PC-3 (cell line): ENCODE measurements around the gene TRNP1. TPM values are rescaled to one million over a fixed set of nuclear protein-coding genes. Genes with fewer than 3 reads are reported as not detected.

Source experiments
- ATAC-seq: fragments of 200-7000 bp; cut with Tn5 transposase; 2 replicates; pipeline ENCODE4 v1.9.1; 2020; ENCODE audit warnings: mild to moderate bottlenecking, moderate library complexity
- BruUV-seq: library from RNA; stranded (reverse); fragments of 400-500 nt; replicated peaks from 2 replicates; lab custom pipeline; 2021; lab: Mats Ljungman, UMichigan
- CTCF ChIA-PET: fragments of 300-600 bp; sonication (Branson Sonifier 250); formaldehyde crosslinking; loops from one replicate; lab custom pipeline; 2022; ENCODE audit warnings: antibody characterized with exemption; lab: Charles Lee
- POLR2A ChIA-PET: fragments of 300-600 bp; sonication (Branson Sonifier 250); formaldehyde crosslinking; loops from one replicate; lab custom pipeline; 2022; ENCODE audit warnings: antibody characterized with exemption; ENCODE audit not compliant: unreplicated experiment; lab: Charles Lee
- DNase-seq: peaks from one replicate; pipeline ENCODE4 v3.0.0-alpha.2; 2015
- H2AFZ ChIP-seq: fragments of 300-600 bp; sonication (generic); 2 replicates; pipeline ENCODE4 v1.6.0; 2016; ENCODE audit warnings: antibody characterized with exemption, low read length
- H3F3A ChIP-seq: fragments of 300-600 bp; sonication (generic); one replicate; pipeline ENCODE4 v1.6.0; 2017; ENCODE audit warnings: antibody characterized with exemption, low read length, control low read depth, mild to moderate bottlenecking; ENCODE audit not compliant: unreplicated experiment
- H3K27ac ChIP-seq: fragments of 300-600 bp; sonication (generic); 2 replicates; pipeline ENCODE4 v1.5.1; 2016; ENCODE audit warnings: mild to moderate bottlenecking, low read length
- H3K27me3 ChIP-seq: fragments of 300-600 bp; sonication (generic); 2 replicates; pipeline ENCODE4 v1.6.1; 2016; ENCODE audit warnings: low read length, mixed read lengths
- H3K36me3 ChIP-seq: fragments of 300-600 bp; sonication (generic); 2 replicates; pipeline ENCODE4 v1.6.1; 2016; ENCODE audit warnings: low read depth, mixed run types, low read length, mixed read lengths
- H3K4me1 ChIP-seq: fragments of 300-600 bp; sonication (generic); 2 replicates; pipeline ENCODE4 v1.5.1; 2016; ENCODE audit warnings: low read length; ENCODE audit not compliant: insufficient read depth
- H3K4me2 ChIP-seq: fragments of 300-600 bp; sonication (generic); 2 replicates; pipeline ENCODE4 v1.6.0; 2016; ENCODE audit warnings: low read length
- H3K4me3 ChIP-seq: fragments of 300-600 bp; sonication (generic); 2 replicates; pipeline ENCODE4 v1.5.1; 2016; ENCODE audit warnings: mild to moderate bottlenecking, low read length, mixed read lengths
- H3K79me2 ChIP-seq: fragments of 300-600 bp; sonication (generic); 2 replicates; pipeline ENCODE4 v1.6.1; 2017; ENCODE audit warnings: low read length, mixed read lengths
- H3K9ac ChIP-seq: fragments of 300-600 bp; sonication (generic); 2 replicates; pipeline ENCODE4 v1.6.0; 2016; ENCODE audit warnings: mild to moderate bottlenecking, low read length
- H3K9me2 ChIP-seq: fragments of 300-600 bp; sonication (generic); replicated peaks from 2 replicates; pipeline ENCODE4 v1.6.1; 2016; ENCODE audit warnings: mixed run types, low read length, mixed read lengths
- H3K9me3 ChIP-seq: fragments of 300-600 bp; sonication (generic); 2 replicates; pipeline ENCODE4 v1.6.1; 2016; ENCODE audit warnings: low read length, mixed read lengths
- H4K20me1 ChIP-seq: fragments of 300-600 bp; sonication (generic); 2 replicates; pipeline ENCODE4 v1.6.1; 2016; ENCODE audit warnings: low read length, mixed read lengths
- EZH2 ChIP-seq: fragments of 300-600 bp; sonication (generic); IDR thresholded peaks from one replicate; pipeline ENCODE4 v1.6.1; 2017; ENCODE audit warnings: antibody characterized with exemption, mild to moderate bottlenecking, low read length; ENCODE audit not compliant: unreplicated experiment
- EZH2phosphoT487 ChIP-seq: fragments of 300-600 bp; sonication (generic); IDR thresholded peaks from 2 replicates; pipeline ENCODE4 v1.6.1; 2018; ENCODE audit warnings: mild to moderate bottlenecking, antibody characterized with exemption, low read length, borderline replicate concordance
- intact Hi-C: fragments of 100-400 bp; cut with micrococcal nuclease; formaldehyde crosslinking; loops from 2 replicates; pipeline ENCODE4 v1.9.0; 2023
- total RNA-seq: library from RNA; depleted of rRNA; stranded (reverse); fragments of >200 nt; gene quantifications from 2 replicates; pipeline ENCODE4 v1.2.3, GENCODE V29; 2014
- TF ChIP-seq, protein P1 (sequence below): fragments of 300-600 bp; sonication (generic); conservative IDR thresholded peaks from 2 replicates; pipeline ENCODE4 v1.5.1; 2017; ENCODE audit warnings: antibody characterized with exemption, low read depth, mild to moderate bottlenecking, low read length

The TRNP1 gene
- total RNA-seq, 1 experiment from 2014 or later, result 108 TPM

DNA sequence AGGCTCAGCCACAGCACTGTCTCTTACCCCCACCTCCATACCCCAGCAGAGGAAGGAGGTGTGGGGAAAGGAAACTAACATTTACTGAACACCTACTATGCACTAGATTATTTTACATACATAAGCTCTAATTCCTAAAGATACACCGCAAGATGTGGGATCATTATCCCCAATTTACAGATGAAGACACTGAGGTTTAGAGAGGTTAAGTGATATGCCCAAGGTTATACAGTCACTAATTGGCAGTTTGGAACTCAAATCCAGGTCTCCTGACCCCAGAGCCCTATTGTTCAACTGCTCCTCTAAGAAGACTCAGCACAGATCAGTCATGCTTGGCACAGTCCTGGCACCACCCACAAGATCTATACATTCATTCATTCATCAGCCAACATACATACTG, 22.9 kb downstream of the TRNP1 start:
- Histone ChIP-seq H3K9me3 (no peaks in the 10 kb centered on the region), H3K9me2 (no peaks in the 10 kb centered on the region), H3F3A (no peaks in the 10 kb centered on the region), H3K36me3 (no peaks in the 10 kb centered on the region), H3K9ac (no peak overlapping the region), H3K27me3 (no peaks in the 10 kb centered on the region), H3K79me2 (peaks cover 9% of the 10 kb centered on the region; the same call in 1 of the 2 replicates), H2AFZ (no peak overlapping the region), H3K4me1 (peaks cover 10% of the 10 kb centered on the region), H3K4me2 (no peak overlapping the region), H3K27ac (no peak overlapping the region), H3K4me3 (no peak overlapping the region), H4K20me1 (no peaks in the 10 kb centered on the region)
- ATAC-seq, result no peak
- intact Hi-C loops, result no loop called here
- POLR2A ChIA-PET, result no interaction called here
- DNase-seq, result no peak
- no TSS peak for BruUV-seq
- CTCF ChIA-PET, result no interaction called here
- no peak for TF ChIP-seq EZH2
- TF ChIP-seq, protein P1, sequence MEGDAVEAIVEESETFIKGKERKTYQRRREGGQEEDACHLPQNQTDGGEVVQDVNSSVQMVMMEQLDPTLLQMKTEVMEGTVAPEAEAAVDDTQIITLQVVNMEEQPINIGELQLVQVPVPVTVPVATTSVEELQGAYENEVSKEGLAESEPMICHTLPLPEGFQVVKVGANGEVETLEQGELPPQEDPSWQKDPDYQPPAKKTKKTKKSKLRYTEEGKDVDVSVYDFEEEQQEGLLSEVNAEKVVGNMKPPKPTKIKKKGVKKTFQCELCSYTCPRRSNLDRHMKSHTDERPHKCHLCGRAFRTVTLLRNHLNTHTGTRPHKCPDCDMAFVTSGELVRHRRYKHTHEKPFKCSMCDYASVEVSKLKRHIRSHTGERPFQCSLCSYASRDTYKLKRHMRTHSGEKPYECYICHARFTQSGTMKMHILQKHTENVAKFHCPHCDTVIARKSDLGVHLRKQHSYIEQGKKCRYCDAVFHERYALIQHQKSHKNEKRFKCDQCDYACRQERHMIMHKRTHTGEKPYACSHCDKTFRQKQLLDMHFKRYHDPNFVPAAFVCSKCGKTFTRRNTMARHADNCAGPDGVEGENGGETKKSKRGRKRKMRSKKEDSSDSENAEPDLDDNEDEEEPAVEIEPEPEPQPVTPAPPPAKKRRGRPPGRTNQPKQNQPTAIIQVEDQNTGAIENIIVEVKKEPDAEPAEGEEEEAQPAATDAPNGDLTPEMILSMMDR, result no peak
- no peak for TF ChIP-seq EZH2phosphoT487

DNA sequence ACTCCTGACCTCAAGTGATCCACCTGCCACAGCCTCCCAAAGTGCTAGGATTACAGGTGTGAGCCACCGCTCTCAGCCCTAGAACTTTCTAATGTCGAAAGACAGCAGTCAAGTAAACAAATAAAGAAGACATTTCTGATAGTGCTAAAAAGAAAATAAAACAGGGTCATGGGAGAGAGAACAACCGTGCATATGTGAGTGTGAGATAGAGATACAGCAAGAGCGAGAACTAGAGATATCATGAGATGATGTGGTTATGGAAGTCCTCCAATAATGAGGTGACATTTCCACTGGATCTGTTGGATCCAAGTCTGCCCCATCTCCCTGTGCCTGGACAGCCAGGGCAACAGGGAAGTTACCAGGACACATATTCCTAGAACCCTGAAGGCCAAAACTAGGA, 23.7 kb downstream of the TRNP1 start:
- Histone ChIP-seq H3K9ac (no peak overlapping the region), H3K36me3 (no peaks in the 10 kb centered on the region), H2AFZ (no peak overlapping the region), H3K4me3 (no peak overlapping the region), H3K4me1 (peaks cover 1% of the 10 kb centered on the region), H3K4me2 (no peak overlapping the region), H3K9me2 (no peaks in the 10 kb centered on the region), H3K9me3 (no peaks in the 10 kb centered on the region), H3K27ac (no peak overlapping the region), H3F3A (no peaks in the 10 kb centered on the region), H3K27me3 (no peaks in the 10 kb centered on the region), H3K79me2 (peaks cover 1% of the 10 kb centered on the region; the same call in 1 of the 2 replicates), H4K20me1 (no peaks in the 10 kb centered on the region)
- TF ChIP-seq, protein P1, result no peak
- no peak for TF ChIP-seq EZH2phosphoT487
- no peak for TF ChIP-seq EZH2
- no TSS peak for BruUV-seq
- intact Hi-C loops, result no loop called here
- ATAC-seq (no peak), DNase-seq (no peak)
- ChIA-PET CTCF (no interaction called here), POLR2A (no interaction called here)

DNA sequence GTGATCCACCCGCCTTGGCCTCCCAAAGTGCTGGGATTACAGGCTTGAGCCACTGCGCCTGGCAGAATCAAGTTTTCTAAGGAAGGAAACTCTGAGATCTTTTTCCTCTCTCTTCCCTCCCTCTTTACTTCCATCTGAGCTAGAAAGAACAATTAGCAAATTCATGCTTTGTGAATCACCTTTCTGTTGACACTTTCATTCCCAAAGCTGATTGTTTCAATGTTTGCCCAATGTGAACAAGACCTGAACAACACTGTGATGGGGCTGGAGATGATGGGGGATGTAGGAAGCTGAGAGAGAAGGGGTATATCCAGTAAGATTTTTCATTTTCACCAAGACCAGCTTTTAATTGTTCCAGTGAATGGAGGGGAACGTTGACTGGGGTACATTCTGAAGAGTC, 24.8 kb downstream of the TRNP1 start:
- no peak overlapping the region for H3K4me3 ChIP-seq
- H3K36me3 ChIP-seq, result no peaks in the 10 kb centered on the region
- no peaks in the 10 kb centered on the region for H3K4me1 ChIP-seq
- no peaks in the 10 kb centered on the region for H4K20me1 ChIP-seq
- intact Hi-C loops, result no loop called here
- DNase-seq (no peak), ATAC-seq (peak; percentile 20; the same call in 1 of the 2 replicates)
- TF ChIP-seq EZH2, result no peak
- no peak for TF ChIP-seq EZH2phosphoT487
- TF ChIP-seq, protein P1, result no peak
- no peaks in the 10 kb centered on the region for H3K79me2 ChIP-seq
- no peaks in the 10 kb centered on the region for H3K27me3 ChIP-seq
- no peaks in the 10 kb centered on the region for H3K9me3 ChIP-seq
- no peak overlapping the region for H3K27ac ChIP-seq
- no peaks in the 10 kb centered on the region for H3F3A ChIP-seq
- H3K4me2 ChIP-seq, result no peak overlapping the region
- CTCF ChIA-PET, result no interaction called here
- H3K9ac ChIP-seq, result no peak overlapping the region
- BruUV-seq, result no TSS peak
- no peak overlapping the region for H2AFZ ChIP-seq
- H3K9me2 ChIP-seq, result no peaks in the 10 kb centered on the region
- POLR2A ChIA-PET, result no interaction called here
